GM12864 (cell line): ENCODE results near the gene FMNL2.

ENCODE experiments used
- DNase-seq: peaks from one replicate; pipeline ENCODE4 v3.0.0-alpha.2; 2011; ENCODE audit warnings: low read depth
- H3K4me3 ChIP-seq: 2 replicates; pipeline ENCODE4 v1.5.1; 2011; ENCODE audit warnings: mild to moderate bottlenecking, low read depth, low read length, control low read depth
- CTCF ChIP-seq: IDR thresholded peaks from 2 replicates; pipeline ENCODE4 v1.5.1; 2011; ENCODE audit warnings: low read depth, mild to moderate bottlenecking, moderate library complexity, low read length, control low read depth, inconsistent platforms; ENCODE audit errors: missing control alignments

The FMNL2 gene

GRCh38 chr2:152485954-152486736 lies 151.2 kb downstream of the FMNL2 start:
- TF ChIP-seq CTCF = no peak
- H3K4me3 ChIP-seq = no peak overlapping the region
- no peak for DNase-seq

- no peak overlapping the region for H3K4me3 ChIP-seq
- no peak for DNase-seq
- no peak for TF ChIP-seq CTCF
Observed at GRCh38 chr2:152486737-152487400, 151.9 kb downstream of the FMNL2 start.

GRCh38 chr2:152488075-152488474 lies 153.1 kb downstream of the FMNL2 start:
- DNase-seq = no peak
- TF ChIP-seq CTCF = no peak
- H3K4me3 ChIP-seq = no peak overlapping the region

- DNase-seq = no peak
- H3K4me3 ChIP-seq = no peak overlapping the region
- TF ChIP-seq CTCF = no peak
Observed at GRCh38 chr2:152489364-152489763, 154.4 kb downstream of the FMNL2 start.

GRCh38 chr2:152490686-152491455 lies 155.9 kb downstream of the FMNL2 start:
- DNase-seq = no peak
- TF ChIP-seq CTCF = no peak
- H3K4me3 ChIP-seq = no peak overlapping the region

- no peak for TF ChIP-seq CTCF
Observed at GRCh38 chr2:152492131-152492530, 157.2 kb downstream of the FMNL2 start.

More at GRCh38 chr2:152492131-152492530, 157.2 kb downstream of the FMNL2 start:
- DNase-seq = no peak
- peak overlapping the region; percentile 18; the same call in 1 of the 2 replicates for H3K4me3 ChIP-seq
